D721Med (cell line): ENCODE results near the gene BEND6.

Source experiments
- DNase-seq: peaks from one replicate; pipeline ENCODE4 v3.0.0; 2011; ENCODE audit warnings: low spot score; ENCODE audit not compliant: insufficient read length
- FAIRE-seq: peaks from 2 replicates; lab custom pipeline; 2011; peaks lifted over from hg19 to GRCh38; lab: Jason Lieb, UNC
- CTCF ChIP-seq: IDR thresholded peaks from 2 replicates; pipeline ENCODE4 v1.5.1; 2012; ENCODE audit warnings: mild to moderate bottlenecking, control low read depth; ENCODE audit not compliant: insufficient read depth; ENCODE audit errors: missing control alignments

Gene BEND6

GRCh38 chr6:56914798-56915658 is 39.9 kb upstream of the BEND6 start:
- FAIRE-seq (no peak), DNase-seq (no peak)
- TF ChIP-seq CTCF, result no peak

- no peak for FAIRE-seq
Measured at GRCh38 chr6:56915832-56916231, 39.1 kb upstream of the BEND6 start.

GRCh38 chr6:56916849-56917551 is 37.9 kb upstream of the BEND6 start:
- TF ChIP-seq CTCF, result no peak
- FAIRE-seq, result no peak

More at GRCh38 chr6:56915832-56916231, 39.1 kb upstream of the BEND6 start:
- DNase-seq, result no peak
- TF ChIP-seq CTCF, result no peak

GRCh38 chr6:56922645-56923044 is 32.3 kb upstream of the BEND6 start:
- no peak for FAIRE-seq
- no peak for TF ChIP-seq CTCF
- no peak for DNase-seq

More at GRCh38 chr6:56916849-56917551, 37.9 kb upstream of the BEND6 start:
- no peak for DNase-seq

- FAIRE-seq, result no peak
- no peak for DNase-seq
- TF ChIP-seq CTCF, result no peak
Measured at GRCh38 chr6:56923565-56923964, 31.3 kb upstream of the BEND6 start.

GRCh38 chr6:56927538-56928453 is 27.1 kb upstream of the BEND6 start:
- FAIRE-seq, result no peak
- TF ChIP-seq CTCF, result no peak
- no peak for DNase-seq
